Activated naive CD8-positive, alpha-beta T cell treated with anti-CD3 and anti-CD28 coated beads, Interleukin-2, amount 50 U/mL, for 24 hours (primary cell): ENCODE results near the gene GPR153.

ENCODE experiments used
- ATAC-seq: fragments of 150-1000 bp; cut with Tn5 transposase; one replicate; pipeline ENCODE4 v1.10.0; 2021
- DNase-seq: peaks from one replicate; pipeline ENCODE4 v3.0.0; 2021
- H3K27ac Mint-ChIP-seq: one replicate; pipeline ENCODE4 v1.8.0; 2021; ENCODE audit warnings: mild to moderate bottlenecking, mixed read lengths
- H3K27me3 Mint-ChIP-seq: one replicate; pipeline ENCODE4 v1.8.0; 2021; ENCODE audit warnings: mixed read lengths
- H3K36me3 Mint-ChIP-seq: one replicate; pipeline ENCODE4 v1.8.0; 2021; ENCODE audit warnings: low read depth, mixed read lengths
- H3K4me1 Mint-ChIP-seq: one replicate; pipeline ENCODE4 v1.8.0; 2021; ENCODE audit warnings: mixed read lengths
- H3K4me3 Mint-ChIP-seq: one replicate; pipeline ENCODE4 v1.8.0; 2021; ENCODE audit warnings: mild to moderate bottlenecking, moderate library complexity, mixed read lengths
- H3K9me3 Mint-ChIP-seq: one replicate; pipeline ENCODE4 v1.8.0; 2021; ENCODE audit warnings: mixed read lengths

GPR153 gene

GRCh38 chr1:6205849-6206519 is 54.9 kb downstream of the GPR153 start, which contains the start of gene RNF207:
TSS of gene RNF207 (plus strand) at chr1:6206119. CDS start at chr1:6206536, 417 bp downstream.
- no peak within 1 kb of the TSS for H3K27ac Mint-ChIP-seq
- no peaks in the 10 kb centered on the region for H3K9me3 Mint-ChIP-seq
- peak; percentile 69 for DNase-seq
- ATAC-seq: peak; percentile 69
- peak within 1 kb of the TSS; percentile 69 for H3K4me3 Mint-ChIP-seq
- H3K27me3 Mint-ChIP-seq: peaks cover 16% of the 10 kb centered on the region
- H3K36me3 Mint-ChIP-seq: no peaks in the 10 kb centered on the region
- H3K4me1 Mint-ChIP-seq: peaks cover 7% of the 10 kb centered on the region

- Mint-ChIP-seq H3K9me3 (no peaks in the 10 kb centered on the region), H3K27me3 (peaks cover 4% of the 10 kb centered on the region), H3K27ac (no peak overlapping the region), H3K4me1 (peaks cover 34% of the 10 kb centered on the region), H3K4me3 (no peak overlapping the region), H3K36me3 (peaks cover 15% of the 10 kb centered on the region)
- ATAC-seq (no peak), DNase-seq (no peak)
Observed at GRCh38 chr1:6202256-6202655, 58.6 kb downstream of the GPR153 start.

DNA sequence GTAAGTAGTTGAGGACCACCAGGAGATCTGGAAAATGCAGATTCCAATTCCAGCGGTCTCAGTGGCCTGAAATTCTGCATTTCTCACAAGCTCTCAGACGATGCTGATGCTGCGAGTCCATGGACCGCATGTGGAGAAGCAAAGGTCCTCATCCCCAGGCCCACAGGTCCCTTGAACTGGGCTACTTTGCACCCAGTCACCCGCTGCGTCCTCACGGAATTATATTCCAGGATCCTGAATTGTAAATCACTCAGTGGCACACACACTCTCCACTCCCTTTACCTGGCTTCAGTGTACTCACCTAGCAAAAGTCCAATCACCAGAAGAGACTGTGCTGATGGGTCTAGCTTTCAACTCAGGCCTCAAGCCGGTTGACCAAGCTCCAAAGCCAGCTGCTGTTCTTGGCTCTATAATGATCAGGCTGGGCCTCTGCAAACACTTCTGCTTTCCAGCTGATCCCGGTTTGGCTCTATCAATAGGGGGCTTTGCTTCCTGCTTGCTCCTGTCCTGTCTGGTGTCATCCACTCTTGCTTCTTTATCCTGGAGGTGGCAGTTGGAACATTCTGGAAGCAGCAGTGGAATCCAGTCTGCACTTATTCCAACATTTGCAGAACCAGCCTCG is 60.6 kb downstream of the GPR153 start:
- no peaks in the 10 kb centered on the region for H3K9me3 Mint-ChIP-seq
- peak overlapping the region; percentile 93 for H3K4me3 Mint-ChIP-seq
- H3K27ac Mint-ChIP-seq: peak overlapping the region; percentile 95
- H3K36me3 Mint-ChIP-seq: peaks cover 31% of the 10 kb centered on the region
- ATAC-seq (no peak), DNase-seq (no peak)
- peaks cover 45% of the 10 kb centered on the region for H3K4me1 Mint-ChIP-seq
- no peaks in the 10 kb centered on the region for H3K27me3 Mint-ChIP-seq

GRCh38 chr1:6199298-6200187 is 61.4 kb downstream of the GPR153 start, which contains the start of gene RPL22:
TSS of gene RPL22 (minus strand) at chr1:6199595. CDS start at chr1:6199573, 22 bp downstream.
- Mint-ChIP-seq H3K27ac (peak within 1 kb of the TSS; percentile 95), H3K4me1 (peaks cover 45% of the 10 kb centered on the region), H3K27me3 (no peaks in the 10 kb centered on the region)

DNA sequence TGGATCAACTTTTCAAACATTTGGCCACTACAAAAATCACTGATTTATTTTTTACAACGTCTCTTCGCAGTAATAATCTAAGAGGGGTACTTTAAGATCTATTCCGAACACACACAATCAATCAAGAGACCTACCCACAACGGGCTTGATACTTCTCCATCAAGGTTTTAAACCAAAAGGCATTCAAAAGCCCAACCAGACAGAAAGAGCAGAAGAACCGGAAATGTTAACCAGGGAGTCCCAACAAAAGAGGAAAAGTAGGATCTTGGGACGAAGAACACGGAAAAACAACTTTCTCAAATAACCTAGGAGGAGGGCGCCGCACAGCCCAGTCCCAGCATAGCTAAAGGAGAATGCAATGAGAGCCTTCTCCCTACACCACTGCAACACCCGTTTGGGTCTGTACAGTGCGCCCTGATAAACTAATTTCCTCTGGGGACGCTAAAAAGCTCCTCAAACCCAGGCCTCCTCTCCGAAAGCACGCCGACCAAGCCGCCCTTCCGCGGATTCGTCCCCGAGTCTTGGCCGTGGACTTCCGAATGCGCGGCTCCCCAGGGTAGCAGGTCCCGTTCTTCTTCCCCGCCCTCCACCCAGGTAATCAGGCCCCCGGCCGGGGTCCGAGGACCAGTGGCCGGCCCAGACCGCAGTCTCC is 62.1 kb downstream of the GPR153 start:
- peaks cover 38% of the 10 kb centered on the region for H3K36me3 Mint-ChIP-seq
- peak overlapping the region; percentile 93 for H3K4me3 Mint-ChIP-seq
- peak overlapping the region; percentile 95 for H3K27ac Mint-ChIP-seq
- ATAC-seq (peak; percentile 1), DNase-seq (peak; percentile 36)
- no peaks in the 10 kb centered on the region for H3K9me3 Mint-ChIP-seq
- H3K4me1 Mint-ChIP-seq: peaks cover 45% of the 10 kb centered on the region
- no peaks in the 10 kb centered on the region for H3K27me3 Mint-ChIP-seq

More at GRCh38 chr1:6199298-6200187, 61.4 kb downstream of the GPR153 start, which contains the start of gene RPL22:
- ATAC-seq (peak; percentile 96), DNase-seq (peak; percentile 97)
- Mint-ChIP-seq H3K36me3 (peaks cover 33% of the 10 kb centered on the region), H3K9me3 (no peaks in the 10 kb centered on the region), H3K4me3 (peak within 1 kb of the TSS; percentile 93)

DNA sequence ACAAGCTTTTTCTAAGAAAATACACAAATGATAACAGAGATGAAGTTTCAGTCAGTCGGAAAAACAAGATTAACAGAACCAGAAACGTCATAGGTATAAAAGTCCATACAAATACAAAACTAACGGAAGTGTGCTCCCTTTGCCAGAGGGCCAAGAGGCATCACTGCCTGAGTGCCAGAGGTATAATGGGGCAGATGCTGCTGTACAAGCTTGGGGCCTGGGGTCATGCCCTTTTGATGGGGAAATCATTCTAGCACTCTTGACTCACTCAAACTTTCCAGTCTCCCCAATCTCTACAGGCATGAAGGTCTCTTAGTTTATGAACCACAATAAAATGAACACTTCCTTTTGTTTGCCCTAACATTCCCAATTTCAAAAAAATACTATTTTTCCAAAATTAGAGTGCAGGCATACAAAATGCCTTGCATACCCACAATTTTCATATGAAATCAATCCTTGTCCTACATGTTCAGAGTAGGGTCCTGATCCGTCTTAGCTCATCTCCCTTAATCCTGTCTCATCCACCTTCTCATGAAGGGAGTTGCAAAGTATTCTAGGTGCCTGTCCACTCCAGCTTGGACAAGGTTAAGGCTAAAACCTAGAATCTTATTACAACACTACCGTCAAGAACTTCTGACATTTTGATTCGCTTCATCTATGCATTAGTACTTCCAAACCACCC is 63.0 kb downstream of the GPR153 start:
- H3K4me1 Mint-ChIP-seq: peaks cover 48% of the 10 kb centered on the region
- peak overlapping the region; percentile 93 for H3K4me3 Mint-ChIP-seq
- peak overlapping the region; percentile 95 for H3K27ac Mint-ChIP-seq

More for the DNA sequence above, 63.0 kb downstream of the GPR153 start:
- peaks cover 46% of the 10 kb centered on the region for H3K36me3 Mint-ChIP-seq
- no peaks in the 10 kb centered on the region for H3K27me3 Mint-ChIP-seq
- ATAC-seq (peak; percentile 63), DNase-seq (peak; percentile 35)
- no peaks in the 10 kb centered on the region for H3K9me3 Mint-ChIP-seq
